IPS-20b (cell line): Measurements from ENCODE around the gene SLC66A1.

Experiments used
- H3K27ac ChIP-seq: one replicate; pipeline ENCODE4 v1.5.1; 2013; ENCODE audit warnings: low read length
- H3K27me3 ChIP-seq: 2 replicates; pipeline ENCODE4 v1.6.1; 2013; ENCODE audit warnings: mild to moderate bottlenecking, low read length, inconsistent platforms; ENCODE audit not compliant: insufficient read depth
- H3K36me3 ChIP-seq: 2 replicates; pipeline ENCODE4 v1.6.1; 2013; ENCODE audit warnings: low read depth, mild to moderate bottlenecking, inconsistent platforms, low read length, moderate library complexity; ENCODE audit not compliant: insufficient read depth
- H3K4me1 ChIP-seq: 2 replicates; pipeline ENCODE4 v1.6.1; 2013; ENCODE audit warnings: mild to moderate bottlenecking, control low read depth, inconsistent platforms, low read length, moderate library complexity; ENCODE audit not compliant: insufficient read depth
- H3K4me3 ChIP-seq: 2 replicates; pipeline ENCODE4 v1.5.1; 2013; ENCODE audit warnings: mild to moderate bottlenecking, low read length, inconsistent platforms
- H3K9ac ChIP-seq: 2 replicates; pipeline ENCODE4 v1.6.1; 2013; ENCODE audit warnings: low read depth, mild to moderate bottlenecking, inconsistent platforms, low read length, moderate library complexity
- H3K9me3 ChIP-seq: 2 replicates; pipeline ENCODE4 v1.6.1; 2013; ENCODE audit warnings: mild to moderate bottlenecking, low read depth, low read length, inconsistent platforms; ENCODE audit not compliant: insufficient read depth

The SLC66A1 gene

DNA sequence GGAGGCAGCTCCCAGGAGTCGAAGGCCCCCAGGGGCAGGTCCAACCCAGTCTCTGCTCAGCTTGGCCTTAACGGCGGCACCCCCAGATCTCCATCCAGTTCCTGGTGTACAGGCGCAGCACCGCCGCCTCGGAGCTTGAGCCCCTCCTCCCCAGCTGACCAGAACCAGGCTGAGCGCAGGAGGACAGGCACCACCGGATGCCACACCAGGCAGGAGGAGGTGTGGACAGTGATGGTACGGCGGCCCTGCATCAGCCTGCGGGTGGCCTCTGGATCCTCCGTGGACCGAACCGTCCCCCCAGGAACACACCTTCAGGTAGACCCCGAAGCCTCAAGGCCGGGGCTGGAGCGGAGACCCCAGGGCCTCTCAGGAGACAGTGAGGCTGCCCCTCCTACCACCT lies 16.4 kb downstream of the SLC66A1 start:
- no peak overlapping the region for H3K27ac ChIP-seq

DNA sequence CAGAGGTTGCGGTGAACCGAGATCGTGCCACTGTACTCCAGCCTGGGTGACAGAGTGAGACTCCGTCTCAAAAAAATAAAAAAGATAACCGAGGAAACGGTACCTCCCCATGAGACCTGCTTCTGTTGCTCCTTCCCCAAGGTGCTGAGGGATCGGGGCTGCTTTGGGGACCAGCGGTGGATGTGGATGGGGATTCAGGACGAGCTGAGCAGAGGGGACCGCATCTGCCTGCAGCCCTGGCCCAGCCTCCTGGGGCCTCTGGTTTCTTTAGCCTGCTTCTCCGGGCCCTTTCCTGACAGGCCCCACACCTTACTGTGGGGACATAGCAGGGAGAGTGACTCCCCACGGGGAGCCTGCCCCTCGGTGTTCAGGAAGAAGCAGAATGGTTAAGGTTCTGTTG lies 17.1 kb downstream of the SLC66A1 start:
- Histone ChIP-seq H3K4me1 (no peaks in the 10 kb centered on the region), H3K4me3 (no peak overlapping the region), H3K27ac (no peak overlapping the region), H3K9me3 (no peaks in the 10 kb centered on the region), H3K9ac (no peak overlapping the region), H3K36me3 (peaks cover 28% of the 10 kb centered on the region), H3K27me3 (no peaks in the 10 kb centered on the region)

More for the DNA sequence above, 16.4 kb downstream of the SLC66A1 start:
- Histone ChIP-seq H3K27me3 (no peaks in the 10 kb centered on the region), H3K4me1 (no peaks in the 10 kb centered on the region), H3K9me3 (no peaks in the 10 kb centered on the region), H3K36me3 (peaks cover 30% of the 10 kb centered on the region), H3K9ac (no peak overlapping the region), H3K4me3 (no peak overlapping the region)

GRCh38 chr1:19329611-19330010 lies 17.5 kb downstream of the SLC66A1 start:
- Histone ChIP-seq H3K27me3 (no peaks in the 10 kb centered on the region), H3K36me3 (peaks cover 23% of the 10 kb centered on the region), H3K9me3 (no peaks in the 10 kb centered on the region), H3K9ac (no peak overlapping the region), H3K4me1 (no peaks in the 10 kb centered on the region), H3K4me3 (no peak overlapping the region), H3K27ac (no peak overlapping the region)

- Histone ChIP-seq H3K27me3 (no peaks in the 10 kb centered on the region), H3K4me3 (no peak overlapping the region), H3K9me3 (no peaks in the 10 kb centered on the region)
Measured at GRCh38 chr1:19330449-19331135, 18.5 kb downstream of the SLC66A1 start.

DNA sequence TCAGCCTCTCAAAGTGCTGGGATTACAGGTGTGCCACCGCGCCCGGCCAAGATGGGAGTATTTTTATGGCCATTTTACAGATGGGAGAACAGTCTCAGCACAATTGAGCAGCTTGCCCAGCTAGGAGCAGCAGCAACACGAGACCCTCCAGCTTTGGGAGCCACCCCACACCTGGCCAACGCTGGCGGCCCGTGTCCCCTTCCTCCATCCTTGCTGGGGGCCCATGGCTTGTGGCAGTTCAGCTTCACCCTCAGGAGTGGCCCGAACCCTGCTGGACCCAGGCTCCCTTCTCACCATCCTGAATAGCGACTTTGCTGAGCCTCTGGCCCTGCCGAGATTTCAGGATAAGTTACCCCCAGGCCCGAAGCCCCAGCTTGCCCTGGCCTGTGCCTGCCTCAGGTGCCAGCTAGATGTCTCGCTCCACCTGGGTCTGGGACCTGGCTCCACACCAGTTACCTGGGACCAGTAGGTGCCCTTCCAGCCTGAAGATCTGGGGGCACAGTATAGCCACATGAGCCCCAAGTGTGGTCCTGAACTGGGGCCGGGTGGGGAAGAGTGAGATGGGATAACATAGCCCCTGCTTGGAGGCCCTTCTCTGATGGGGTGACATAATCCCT lies 19.2 kb downstream of the SLC66A1 start:
- Histone ChIP-seq H3K4me3 (no peak overlapping the region), H3K9me3 (no peaks in the 10 kb centered on the region), H3K36me3 (peaks cover 12% of the 10 kb centered on the region), H3K4me1 (no peaks in the 10 kb centered on the region), H3K9ac (no peak overlapping the region), H3K27ac (no peak overlapping the region), H3K27me3 (no peaks in the 10 kb centered on the region)

More at GRCh38 chr1:19330449-19331135, 18.5 kb downstream of the SLC66A1 start:
- peaks cover 19% of the 10 kb centered on the region for H3K36me3 ChIP-seq
- no peak overlapping the region for H3K9ac ChIP-seq
- no peaks in the 10 kb centered on the region for H3K4me1 ChIP-seq
- H3K27ac ChIP-seq, result no peak overlapping the region

DNA sequence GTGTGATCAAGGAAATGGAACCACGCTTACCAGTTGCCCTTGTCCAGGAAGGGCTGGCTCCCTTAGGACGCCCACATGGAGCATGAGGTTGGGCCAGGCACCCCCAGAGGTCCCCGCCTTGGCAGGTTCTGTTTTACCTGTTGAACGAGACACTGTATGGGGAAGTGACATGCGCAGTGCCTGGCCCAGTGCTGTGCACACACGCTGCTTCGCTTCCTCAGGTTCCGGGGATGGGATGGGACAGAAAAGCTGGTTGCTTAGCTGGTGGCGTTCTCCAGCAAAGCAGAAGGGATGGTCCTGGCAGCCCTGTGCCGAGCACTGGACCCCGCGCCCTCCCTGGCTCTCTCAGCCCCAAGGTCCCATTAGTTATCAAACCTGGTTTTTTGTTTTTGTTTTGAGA lies 20.7 kb downstream of the SLC66A1 start:
- H3K9me3 ChIP-seq, result no peaks in the 10 kb centered on the region
- no peak overlapping the region for H3K4me3 ChIP-seq
- no peak overlapping the region for H3K9ac ChIP-seq
- peaks cover 2% of the 10 kb centered on the region; the same call in 1 of the 2 replicates for H3K36me3 ChIP-seq
- H3K4me1 ChIP-seq, result peaks cover under 1% of the 10 kb centered on the region; the same call in 1 of the 2 replicates
- no peaks in the 10 kb centered on the region for H3K27me3 ChIP-seq
- no peak overlapping the region for H3K27ac ChIP-seq

- no peaks in the 10 kb centered on the region for H3K9me3 ChIP-seq
- H3K4me1 ChIP-seq, result peaks cover 3% of the 10 kb centered on the region; the same call in 1 of the 2 replicates
- no peak overlapping the region for H3K9ac ChIP-seq
- no peaks in the 10 kb centered on the region for H3K27me3 ChIP-seq
- no peaks in the 10 kb centered on the region for H3K36me3 ChIP-seq
- no peak overlapping the region for H3K4me3 ChIP-seq
- no peak overlapping the region for H3K27ac ChIP-seq
Measured at GRCh38 chr1:19333587-19334354, 21.6 kb downstream of the SLC66A1 start.

DNA sequence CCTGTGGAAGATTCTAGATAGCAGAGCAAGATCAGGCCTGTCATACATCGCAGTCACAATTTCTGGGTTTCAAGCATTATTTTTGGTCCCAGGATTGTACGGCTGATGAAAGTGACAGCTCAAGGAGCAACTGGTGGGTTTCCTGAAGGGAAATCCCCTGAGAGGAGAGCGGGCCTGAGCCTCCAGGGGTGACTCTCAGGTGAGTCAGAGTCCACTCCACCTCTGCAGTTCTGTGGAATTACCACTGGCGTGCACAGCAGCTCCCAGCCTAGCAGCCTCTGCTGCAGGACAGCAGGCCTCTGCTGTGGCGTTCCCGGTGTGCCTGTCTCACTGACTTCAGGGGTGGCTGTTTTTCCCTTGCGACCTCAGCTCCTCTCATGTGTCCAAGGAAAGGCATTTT lies 24.4 kb downstream of the SLC66A1 start:
- peaks cover 3% of the 10 kb centered on the region; the same call in 1 of the 2 replicates for H3K4me1 ChIP-seq
- no peaks in the 10 kb centered on the region for H3K9me3 ChIP-seq
- no peak overlapping the region for H3K9ac ChIP-seq
- H3K36me3 ChIP-seq, result 0 out of 2 replicates have a peak, but pooled peaks cover 11% of the 10 kb centered on the region
- H3K27me3 ChIP-seq, result no peaks in the 10 kb centered on the region
- no peak overlapping the region for H3K27ac ChIP-seq
- H3K4me3 ChIP-seq, result no peak overlapping the region

- peaks cover 3% of the 10 kb centered on the region; the same call in 1 of the 2 replicates for H3K4me1 ChIP-seq
- no peak overlapping the region for H3K4me3 ChIP-seq
- H3K36me3 ChIP-seq, result peaks cover 11% of the 10 kb centered on the region
- H3K9ac ChIP-seq, result peak overlapping the region; percentile 49; the same call in 1 of the 2 replicates
- no peaks in the 10 kb centered on the region for H3K27me3 ChIP-seq
- no peak overlapping the region for H3K27ac ChIP-seq
- H3K9me3 ChIP-seq, result no peaks in the 10 kb centered on the region
Measured at GRCh38 chr1:19337289-19337688, 25.2 kb downstream of the SLC66A1 start.

DNA sequence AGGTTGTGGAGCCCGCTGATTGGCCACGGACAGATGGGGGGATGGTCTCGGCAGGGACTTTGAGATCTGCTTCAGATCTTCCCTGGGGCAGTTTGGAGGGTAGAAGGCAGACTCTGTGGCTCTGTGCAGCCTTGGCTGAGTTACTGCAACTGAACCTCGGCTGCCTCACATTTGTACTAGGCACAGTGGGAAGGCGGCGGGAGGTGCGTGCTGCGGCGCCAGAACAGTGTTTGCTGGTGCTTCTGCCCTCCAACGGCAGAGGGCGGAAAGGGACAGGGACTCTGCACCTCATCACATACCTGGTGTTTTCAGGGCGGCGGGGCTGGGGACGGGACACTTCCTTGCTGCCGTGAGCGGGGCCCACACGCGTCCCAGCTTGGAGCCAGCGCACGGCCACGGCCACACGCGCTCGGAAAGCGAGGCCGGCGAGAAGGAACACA lies 26.2 kb downstream of the SLC66A1 start:
- Histone ChIP-seq H3K27ac (no peak overlapping the region), H3K4me3 (peak overlapping the region; percentile 40; the same call in 1 of the 2 replicates), H3K36me3 (peaks cover 21% of the 10 kb centered on the region), H3K27me3 (no peaks in the 10 kb centered on the region), H3K9me3 (no peaks in the 10 kb centered on the region), H3K9ac (peak overlapping the region; percentile 49; the same call in 1 of the 2 replicates), H3K4me1 (peaks cover 3% of the 10 kb centered on the region; the same call in 1 of the 2 replicates)

DNA sequence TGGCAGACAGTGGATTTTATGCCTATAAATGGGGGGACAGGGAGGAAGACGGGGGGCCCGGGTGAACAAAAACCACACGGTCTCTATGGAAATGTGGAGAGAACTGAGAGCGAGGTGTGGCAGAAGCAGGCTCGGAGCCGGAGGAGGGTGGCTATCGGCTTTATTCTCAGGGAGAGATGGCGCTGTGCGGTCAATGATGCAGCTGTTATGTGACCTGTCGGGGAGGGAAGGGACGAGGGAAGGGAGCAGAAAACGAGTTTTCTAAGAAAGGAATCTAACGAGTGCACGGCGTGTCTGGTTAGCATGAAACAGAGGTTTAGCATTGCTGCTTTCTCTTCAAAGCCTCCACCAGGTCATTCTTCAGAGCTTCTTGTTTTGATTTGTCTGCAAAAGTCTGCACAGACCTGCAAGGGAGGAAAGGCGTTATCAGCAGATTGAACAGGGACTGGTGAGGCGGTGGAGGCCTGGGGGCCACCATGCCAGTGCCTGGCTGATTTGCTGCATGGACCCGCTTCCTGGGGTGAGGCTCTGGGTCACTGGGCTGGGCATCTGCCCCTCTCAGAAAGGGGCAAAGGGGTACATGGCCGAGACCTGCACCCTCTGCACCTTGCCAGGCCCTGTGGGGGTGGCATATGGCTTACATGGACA lies 27.2 kb downstream of the SLC66A1 start:
- Histone ChIP-seq H3K36me3 (peaks cover 31% of the 10 kb centered on the region), H3K27ac (no peak overlapping the region), H3K9ac (no peak overlapping the region), H3K9me3 (no peaks in the 10 kb centered on the region), H3K27me3 (no peaks in the 10 kb centered on the region), H3K4me3 (no peak overlapping the region), H3K4me1 (peaks cover 3% of the 10 kb centered on the region; the same call in 1 of the 2 replicates)
